ENCODE results near the gene RNF13.
A peak's percentile ranks its signal among the peaks of the same experiment; 100 is the strongest.

The RNF13 gene

GRCh38 chr3:149815321-149815720 lies 2.3 kb downstream of the RNF13 start:
- no peak overlapping the region for H3K4me2 ChIP-seq (ENCODE audit: low read length)
- WGBS (ENCODE audit: extremely low coverage, insufficient coverage, insufficient read length): no CpG with 5 or more reads among the region's 1 CpG
- no peak overlapping the region for H4K91ac ChIP-seq (ENCODE audit: low read depth, low read length)
- H3K18ac ChIP-seq (ENCODE audit: low read length): no peak overlapping the region
- no peak overlapping the region for H3K9ac ChIP-seq (ENCODE audit: low read length)
- peaks cover 10% of the 10 kb centered on the region for H3K79me1 ChIP-seq (ENCODE audit: low read length)
- no peak overlapping the region for H2BK120ac ChIP-seq (ENCODE audit: insufficient read depth, low read length, poor library complexity)
- no peaks in the 10 kb centered on the region for H3K27me3 ChIP-seq (ENCODE audit: insufficient read depth, low read length)
- no peak overlapping the region for H2AK5ac ChIP-seq (ENCODE audit: low read length)
- H3K4ac ChIP-seq (ENCODE audit: low read depth, low read length): no peak overlapping the region
- H3K79me2 ChIP-seq (ENCODE audit: control insufficient read depth, insufficient read depth, low read length, poor library complexity): peaks cover 7% of the 10 kb centered on the region
- H4K12ac ChIP-seq (ENCODE audit: low read depth, low read length): no peak overlapping the region
- DNase-seq: peak in 1 of 2 donors; percentile 27
- H2BK12ac ChIP-seq (ENCODE audit: low read length): no peak overlapping the region
- no peaks in the 10 kb centered on the region for H3K36me3 ChIP-seq (ENCODE audit: control insufficient read depth in 1 of 2, insufficient read depth in 2 of 2, low read length in 2 of 2)
- peaks cover 0 to 2% of the 10 kb centered on the region in 2 experiments for H3K4me1 ChIP-seq (ENCODE audit: control insufficient read depth in 1 of 2, insufficient read depth in 2 of 2, low read length in 2 of 2)
- H3K9me3 ChIP-seq (ENCODE audit: insufficient read depth, low read depth, low read length): no peaks in the 10 kb centered on the region
- no peak overlapping the region for H3K4me3 ChIP-seq (ENCODE audit: low read depth, low read length)
- H4K8ac ChIP-seq (ENCODE audit: low read depth, low read length): no peak overlapping the region
- H3K27ac ChIP-seq (ENCODE audit: low read depth, low read length): no peak overlapping the region
- H2AFZ ChIP-seq (ENCODE audit: insufficient read depth, low read length, poor library complexity): no peak overlapping the region
- H3K14ac ChIP-seq (ENCODE audit: low read length): no peak overlapping the region
- H3K23ac ChIP-seq (ENCODE audit: low read length): no peak overlapping the region
- H2BK5ac ChIP-seq (ENCODE audit: low read depth, low read length, poor library complexity): no peak overlapping the region

GRCh38 chr3:149815728-149816127 lies 2.7 kb downstream of the RNF13 start:
- Histone ChIP-seq H3K9ac (ENCODE audit: low read length) (no peak overlapping the region), H4K91ac (ENCODE audit: low read depth, low read length) (no peak overlapping the region), H2BK120ac (ENCODE audit: insufficient read depth, low read length, poor library complexity) (no peak overlapping the region), H4K12ac (ENCODE audit: low read depth, low read length) (no peak overlapping the region), H3K79me2 (ENCODE audit: control insufficient read depth, insufficient read depth, low read length, poor library complexity) (peaks cover 7% of the 10 kb centered on the region), H3K27ac (ENCODE audit: low read depth, low read length) (no peak overlapping the region), H3K14ac (ENCODE audit: low read length) (no peak overlapping the region), H2AFZ (ENCODE audit: insufficient read depth, low read length, poor library complexity) (no peak overlapping the region), H3K18ac (ENCODE audit: low read length) (no peak overlapping the region), H3K27me3 (ENCODE audit: insufficient read depth, low read length) (no peaks in the 10 kb centered on the region), H3K79me1 (ENCODE audit: low read length) (peaks cover 10% of the 10 kb centered on the region), H2AK5ac (ENCODE audit: low read length) (no peak overlapping the region), H3K4me2 (ENCODE audit: low read length) (no peak overlapping the region), H2BK5ac (ENCODE audit: low read depth, low read length, poor library complexity) (no peak overlapping the region), H2BK12ac (ENCODE audit: low read length) (no peak overlapping the region), H4K8ac (ENCODE audit: low read depth, low read length) (no peak overlapping the region), H3K23ac (ENCODE audit: low read length) (no peak overlapping the region), H3K9me3 (ENCODE audit: insufficient read depth, low read depth, low read length) (no peaks in the 10 kb centered on the region), H3K4me1 (ENCODE audit: control insufficient read depth in 1 of 2, insufficient read depth in 2 of 2, low read length in 2 of 2) (peaks cover 0 to 2% of the 10 kb centered on the region in 2 experiments), H3K4ac (ENCODE audit: low read depth, low read length) (peak overlapping the region; percentile 33), H3K4me3 (ENCODE audit: low read depth, low read length) (no peak overlapping the region), H3K36me3 (ENCODE audit: control insufficient read depth in 1 of 2, insufficient read depth in 2 of 2, low read length in 2 of 2) (no peaks in the 10 kb centered on the region)
- WGBS (ENCODE audit: extremely low coverage, insufficient coverage, insufficient read length): no CpG with 5 or more reads among the region's 3 CpGs
- no peak for DNase-seq

GRCh38 chr3:149816311-149816710 lies 3.3 kb downstream of the RNF13 start:
- Histone ChIP-seq H3K79me1 (ENCODE audit: low read length) (peaks cover 10% of the 10 kb centered on the region), H4K12ac (ENCODE audit: low read depth, low read length) (no peak overlapping the region), H3K18ac (ENCODE audit: low read length) (no peak overlapping the region), H2BK5ac (ENCODE audit: low read depth, low read length, poor library complexity) (no peak overlapping the region), H3K27ac (ENCODE audit: low read depth, low read length) (no peak overlapping the region), H2BK120ac (ENCODE audit: insufficient read depth, low read length, poor library complexity) (no peak overlapping the region), H3K4me2 (ENCODE audit: low read length) (no peak overlapping the region), H3K9ac (ENCODE audit: low read length) (no peak overlapping the region), H3K4me3 (ENCODE audit: low read depth, low read length) (no peak overlapping the region), H3K9me3 (ENCODE audit: insufficient read depth, low read depth, low read length) (no peaks in the 10 kb centered on the region), H3K14ac (ENCODE audit: low read length) (no peak overlapping the region), H2BK12ac (ENCODE audit: low read length) (no peak overlapping the region), H3K4me1 (ENCODE audit: control insufficient read depth in 1 of 2, insufficient read depth in 2 of 2, low read length in 2 of 2) (peaks cover 0 to 2% of the 10 kb centered on the region in 2 experiments), H3K27me3 (ENCODE audit: insufficient read depth, low read length) (no peaks in the 10 kb centered on the region), H3K79me2 (ENCODE audit: control insufficient read depth, insufficient read depth, low read length, poor library complexity) (peaks cover 7% of the 10 kb centered on the region), H3K4ac (ENCODE audit: low read depth, low read length) (no peak overlapping the region), H2AFZ (ENCODE audit: insufficient read depth, low read length, poor library complexity) (no peak overlapping the region), H2AK5ac (ENCODE audit: low read length) (no peak overlapping the region), H3K23ac (ENCODE audit: low read length) (no peak overlapping the region), H3K36me3 (ENCODE audit: control insufficient read depth in 1 of 2, insufficient read depth in 2 of 2, low read length in 2 of 2) (no peaks in the 10 kb centered on the region), H4K8ac (ENCODE audit: low read depth, low read length) (no peak overlapping the region), H4K91ac (ENCODE audit: low read depth, low read length) (no peak overlapping the region)
- WGBS (ENCODE audit: extremely low coverage, insufficient coverage, insufficient read length): no CpG with 5 or more reads among the region's 3 CpGs
- DNase-seq: no peak

DNA sequence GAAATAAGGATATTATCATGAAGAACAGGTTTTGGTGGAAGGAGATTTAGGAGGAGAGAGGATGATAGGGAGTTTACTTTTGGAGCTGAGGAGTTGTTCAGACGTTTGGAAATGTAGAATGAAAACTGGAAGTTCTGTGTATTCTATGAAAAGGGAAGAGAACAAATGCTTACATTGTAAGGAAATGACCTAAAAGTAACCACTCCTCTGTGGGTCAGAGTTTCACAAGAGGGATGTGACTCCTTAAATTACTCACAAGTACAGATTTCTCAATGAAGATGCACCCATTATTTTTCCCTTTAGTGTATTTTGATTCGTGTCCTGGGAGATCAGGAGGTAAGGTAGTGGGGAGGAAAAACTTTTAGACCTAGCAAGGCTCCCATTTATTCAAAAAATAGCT lies 4.0 kb downstream of the RNF13 start:
- Histone ChIP-seq H3K79me1 (ENCODE audit: low read length) (peaks cover 10% of the 10 kb centered on the region), H4K12ac (ENCODE audit: low read depth, low read length) (no peak overlapping the region), H4K91ac (ENCODE audit: low read depth, low read length) (no peak overlapping the region), H4K8ac (ENCODE audit: low read depth, low read length) (no peak overlapping the region), H3K4me3 (ENCODE audit: low read depth, low read length) (no peak overlapping the region), H2BK12ac (ENCODE audit: low read length) (no peak overlapping the region), H3K27me3 (ENCODE audit: insufficient read depth, low read length) (no peaks in the 10 kb centered on the region), H3K9me3 (ENCODE audit: insufficient read depth, low read depth, low read length) (no peaks in the 10 kb centered on the region), H3K23ac (ENCODE audit: low read length) (no peak overlapping the region), H2BK120ac (ENCODE audit: insufficient read depth, low read length, poor library complexity) (no peak overlapping the region), H3K14ac (ENCODE audit: low read length) (no peak overlapping the region), H2AFZ (ENCODE audit: insufficient read depth, low read length, poor library complexity) (no peak overlapping the region), H3K79me2 (ENCODE audit: control insufficient read depth, insufficient read depth, low read length, poor library complexity) (peaks cover 7% of the 10 kb centered on the region), H3K9ac (ENCODE audit: low read length) (no peak overlapping the region), H3K4me2 (ENCODE audit: low read length) (no peak overlapping the region), H3K4me1 (ENCODE audit: control insufficient read depth in 1 of 2, insufficient read depth in 2 of 2, low read length in 2 of 2) (peaks cover 0 to 2% of the 10 kb centered on the region in 2 experiments), H3K36me3 (ENCODE audit: control insufficient read depth in 1 of 2, insufficient read depth in 2 of 2, low read length in 2 of 2) (no peaks in the 10 kb centered on the region), H3K18ac (ENCODE audit: low read length) (no peak overlapping the region), H3K27ac (ENCODE audit: low read depth, low read length) (no peak overlapping the region), H3K4ac (ENCODE audit: low read depth, low read length) (no peak overlapping the region), H2BK5ac (ENCODE audit: low read depth, low read length, poor library complexity) (no peak overlapping the region), H2AK5ac (ENCODE audit: low read length) (no peak overlapping the region)
- DNase-seq: peak in 1 of 2 donors; percentile 36
- 100% methylated on average over 1 of the region's 2 CpGs for WGBS (ENCODE audit: extremely low coverage, insufficient coverage, insufficient read length)

Measured in trophoblast cell (in vitro differentiated cells and primary cell).